RKO (cell line): ENCODE data around the gene TAS1R3.

ENCODE experiments used
- DNase-seq: peaks from one replicate; pipeline ENCODE4 v3.0.0-alpha.2; 2016; ENCODE audit warnings: low spot score

Gene TAS1R3

GRCh38 chr1:1295154-1295923 lies 35.7 kb upstream of the TAS1R3 start:
- no peak for DNase-seq

- DNase-seq: no peak
Observed at GRCh38 chr1:1296070-1297061, 34.7 kb upstream of the TAS1R3 start.

- no peak for DNase-seq
Observed at GRCh38 chr1:1297802-1298424, 33.2 kb upstream of the TAS1R3 start.

GRCh38 chr1:1298861-1299685 lies 32.0 kb upstream of the TAS1R3 start:
- no peak for DNase-seq

GRCh38 chr1:1299686-1300351 lies 31.3 kb upstream of the TAS1R3 start:
- no peak for DNase-seq

GRCh38 chr1:1300352-1300739 lies 30.7 kb upstream of the TAS1R3 start:
- DNase-seq: no peak

GRCh38 chr1:1302006-1302430 lies 29.1 kb upstream of the TAS1R3 start:
- DNase-seq: no peak

- no peak for DNase-seq
Observed at GRCh38 chr1:1302951-1303509, 28.1 kb upstream of the TAS1R3 start.

GRCh38 chr1:1303736-1304135 lies 27.3 kb upstream of the TAS1R3 start:
- DNase-seq: no peak

- peak; percentile 68 for DNase-seq
Observed at GRCh38 chr1:1304331-1305299, 26.5 kb upstream of the TAS1R3 start.

- peak; percentile 68 for DNase-seq
Observed at GRCh38 chr1:1305300-1306069, 25.6 kb upstream of the TAS1R3 start.

GRCh38 chr1:1306070-1306660 lies 24.9 kb upstream of the TAS1R3 start:
- DNase-seq: no peak

GRCh38 chr1:1306661-1307260 lies 24.3 kb upstream of the TAS1R3 start:
- DNase-seq: no peak

- no peak for DNase-seq
Observed at GRCh38 chr1:1307261-1307922, 23.7 kb upstream of the TAS1R3 start.

- peak; percentile 93 for DNase-seq
Observed at GRCh38 chr1:1307923-1308755, 22.9 kb upstream of the TAS1R3 start, which contains the start of the genes ACAP3 and PUSL1. Gene ACAP3 (minus strand): TSS chr1:1307930. CDS start chr1:1307815, 115 bp downstream. Gene PUSL1 (plus strand): TSS chr1:1308597. CDS start chr1:1308644, 47 bp downstream.

- no peak for DNase-seq
Observed at GRCh38 chr1:1308756-1309250, 22.3 kb upstream of the TAS1R3 start.
